ENCODE data around the gene LOXL4.

Gene LOXL4

DNA sequence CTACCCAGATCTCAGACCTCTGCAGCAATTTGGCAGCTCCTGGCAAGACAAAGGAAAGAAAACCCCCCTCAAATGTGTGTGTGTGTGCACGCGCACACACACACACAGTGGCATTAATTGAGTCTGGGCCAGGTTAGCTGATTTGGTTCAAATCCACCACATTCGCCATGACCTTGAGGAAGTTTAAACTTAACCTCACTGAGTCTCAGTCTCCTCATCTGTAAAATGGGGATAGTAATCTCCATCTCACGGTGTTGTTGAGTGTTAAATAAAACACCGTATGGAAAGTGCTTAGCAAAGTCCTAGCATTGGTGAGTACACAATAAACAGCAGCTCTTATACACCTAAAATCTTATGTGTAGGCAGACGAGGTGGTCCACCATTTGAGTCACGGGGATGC, 4.9 kb downstream of the LOXL4 start:
- no peak for FAIRE-seq

DNA sequence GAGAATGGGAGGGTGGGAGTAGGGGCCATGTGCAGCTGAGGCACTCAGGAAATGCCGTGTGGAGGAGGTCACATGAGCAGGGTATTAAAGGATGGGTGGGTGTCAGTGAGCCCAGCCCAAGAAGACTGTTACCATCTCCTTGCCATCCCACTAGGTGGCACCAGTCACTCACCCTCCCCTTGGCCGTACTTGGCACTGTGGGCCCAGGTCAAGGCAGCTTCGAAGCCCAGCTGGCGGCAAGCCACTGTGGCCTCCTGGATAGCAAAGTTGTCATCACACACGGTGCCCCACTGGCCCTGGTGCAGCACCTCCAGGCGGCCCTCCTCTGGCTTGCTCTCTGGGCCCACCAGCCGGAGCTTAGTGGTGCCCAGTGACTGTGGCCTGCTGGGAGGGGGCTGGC, 5.4 kb downstream of the LOXL4 start:
- FAIRE-seq: no peak

DNA sequence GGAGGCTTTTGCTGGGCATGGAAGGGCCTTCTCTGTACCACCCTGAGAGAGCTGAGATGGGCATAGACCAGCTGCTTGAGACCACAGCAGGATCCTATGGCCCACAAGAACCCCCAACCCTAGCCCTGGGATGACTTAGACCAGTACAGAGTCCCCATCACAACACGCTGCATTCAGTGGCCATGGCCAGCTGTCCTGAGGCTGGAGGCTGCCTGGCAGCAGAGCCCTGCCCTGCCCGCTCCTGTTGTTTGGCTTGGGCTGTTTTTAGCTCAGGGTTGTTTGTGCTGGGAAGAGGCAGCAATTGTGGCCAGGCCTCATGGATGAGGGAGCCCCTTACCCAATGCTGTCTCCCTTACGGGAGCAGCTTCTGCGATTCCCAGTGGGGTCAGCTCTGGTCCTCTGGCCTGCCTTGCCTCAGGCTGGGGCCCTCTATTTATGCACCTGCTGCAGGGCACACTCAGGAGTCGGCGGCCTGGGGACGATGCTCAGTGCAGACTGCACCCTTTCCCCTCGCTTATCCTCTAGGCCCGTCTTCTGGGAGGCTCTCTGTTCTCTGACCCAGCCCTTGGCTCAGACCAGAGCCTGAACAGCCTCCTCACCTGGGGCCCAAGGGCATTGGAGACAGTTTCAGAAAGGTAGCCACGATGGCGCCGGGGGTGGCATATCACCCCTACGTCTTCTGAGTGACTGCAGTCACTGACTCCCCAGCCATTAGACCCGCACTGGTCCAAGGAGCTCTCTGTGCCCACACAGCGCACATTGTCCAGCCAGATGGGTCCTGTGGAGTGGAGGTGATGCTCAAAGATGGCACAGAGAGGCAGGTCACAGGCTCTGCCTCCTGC, 6.3 kb downstream of the LOXL4 start:
- no peak for FAIRE-seq

DNA sequence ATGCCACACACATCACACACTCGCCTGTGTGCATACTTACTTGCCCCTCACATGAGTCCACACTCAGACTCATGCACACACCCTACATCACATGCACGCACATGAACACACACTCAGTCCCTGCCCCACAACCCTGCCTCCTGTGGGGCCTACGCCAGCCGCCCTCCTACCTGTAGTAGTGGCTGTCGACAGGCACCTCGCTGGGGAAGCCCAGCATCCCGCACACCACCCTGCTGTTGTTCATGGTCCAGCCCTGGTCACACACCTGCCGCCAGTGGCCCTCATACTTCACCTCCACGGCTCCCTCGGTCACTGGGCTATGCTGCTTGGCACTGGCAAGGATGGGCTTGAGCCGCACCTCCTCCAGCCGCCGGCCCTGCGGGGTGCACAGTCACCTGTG, 7.2 kb downstream of the LOXL4 start:
- no peak for FAIRE-seq

DNA sequence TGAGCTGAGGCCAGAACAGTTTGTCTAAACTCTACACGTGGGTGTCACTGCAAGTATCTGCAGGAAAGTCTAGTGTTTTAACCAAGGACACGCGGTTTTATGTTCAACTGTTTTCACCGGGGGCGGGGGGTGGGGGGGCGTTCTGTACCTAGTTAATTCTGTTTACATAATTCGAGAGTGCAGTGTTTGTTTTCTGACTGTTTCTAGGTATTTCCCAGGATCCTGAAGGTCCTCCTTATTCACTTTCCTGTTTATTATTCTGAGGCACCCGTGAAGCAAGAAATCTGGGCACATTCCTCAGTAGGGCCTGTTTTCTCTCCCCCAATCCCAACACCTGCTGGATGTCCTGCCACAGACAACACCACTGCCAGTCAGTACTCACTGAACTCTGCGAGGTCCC, 7.6 kb downstream of the LOXL4 start:
- FAIRE-seq: no peak

- no peak for FAIRE-seq
Observed at GRCh38 chr10:98259606-98260315, 8.2 kb downstream of the LOXL4 start.

DNA sequence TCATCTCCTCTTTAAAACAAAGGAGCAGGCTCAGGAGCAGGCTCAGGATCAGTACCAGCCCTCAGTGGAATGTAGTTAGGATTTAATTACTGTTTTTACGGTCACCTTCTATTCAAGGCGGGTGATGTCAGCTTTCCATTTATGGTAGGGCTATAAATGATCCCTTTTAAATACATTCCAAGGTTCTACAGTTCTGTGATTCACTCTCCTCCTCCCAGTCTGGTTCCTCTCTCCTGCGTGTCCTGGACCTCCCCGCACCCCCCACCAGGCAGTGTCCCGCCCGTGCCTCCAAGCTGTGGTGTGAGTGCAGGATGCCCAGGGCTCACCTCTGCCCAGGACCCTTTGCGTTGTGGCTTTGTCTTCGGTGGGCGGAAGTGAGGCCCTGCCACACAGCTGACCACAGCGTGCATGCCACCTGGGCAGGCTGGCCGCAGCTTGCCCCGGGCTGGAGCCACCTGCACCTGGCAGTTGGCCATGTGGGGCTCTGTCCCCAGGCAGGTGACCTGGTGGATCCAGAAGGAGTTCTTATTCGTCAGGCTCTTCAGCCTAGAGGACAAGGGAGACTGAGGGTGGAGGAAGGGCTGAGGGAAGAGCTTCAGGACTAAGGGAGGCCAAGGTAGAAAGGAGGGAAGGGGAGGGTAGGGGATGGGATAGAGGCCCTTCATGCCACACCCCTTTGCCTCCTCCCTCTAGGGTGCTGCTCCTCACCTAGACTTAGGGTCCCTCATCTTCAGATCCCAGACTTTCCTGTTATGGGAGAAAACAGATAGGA, 9.1 kb downstream of the LOXL4 start:
- FAIRE-seq: no peak

DNA sequence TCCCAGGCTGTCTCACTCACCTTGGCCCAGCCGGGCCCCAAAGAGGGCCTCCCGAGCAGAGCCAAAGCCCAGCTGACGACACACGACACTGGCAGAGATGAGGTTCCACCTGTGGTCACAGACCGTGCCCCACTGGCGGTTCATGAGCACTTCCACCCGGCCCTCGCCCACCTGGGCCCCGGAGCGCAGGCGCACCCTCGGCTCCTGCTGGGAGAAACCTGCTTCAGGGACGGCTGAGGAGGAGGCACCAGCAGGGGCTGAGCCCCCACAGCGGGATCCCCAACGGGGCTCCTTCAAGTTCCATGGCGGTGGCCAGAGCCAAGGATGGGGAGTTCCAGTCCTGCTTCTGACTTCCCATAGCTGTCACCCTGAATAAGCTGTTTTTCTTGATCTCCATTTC, 10.0 kb downstream of the LOXL4 start:
- no peak for FAIRE-seq

GRCh38 chr10:98257198-98257597, 10.8 kb downstream of the LOXL4 start:
- FAIRE-seq: no peak

DNA sequence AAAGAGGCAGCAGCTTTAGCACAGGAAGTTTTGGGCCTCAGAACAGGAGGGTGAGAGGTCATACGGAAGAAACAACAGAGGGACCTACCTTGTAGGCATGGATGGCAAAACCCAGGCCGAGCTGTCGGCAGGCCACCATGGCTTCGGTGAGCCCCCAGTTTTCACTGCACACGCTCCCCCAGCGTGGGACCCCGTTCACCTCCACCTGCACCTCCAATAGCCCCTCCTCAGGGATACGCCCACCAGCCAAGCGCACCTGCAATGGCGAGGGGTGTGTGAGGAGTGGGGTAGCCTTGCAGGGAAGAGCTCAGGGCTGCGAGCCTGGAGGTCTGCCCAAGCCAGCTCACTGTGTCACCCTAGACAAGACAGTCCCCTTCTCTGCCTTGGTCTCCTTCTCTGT, 11.3 kb downstream of the LOXL4 start:
- no peak for FAIRE-seq

GRCh38 chr10:98255146-98255877, 12.7 kb downstream of the LOXL4 start:
- FAIRE-seq: no peak

DNA sequence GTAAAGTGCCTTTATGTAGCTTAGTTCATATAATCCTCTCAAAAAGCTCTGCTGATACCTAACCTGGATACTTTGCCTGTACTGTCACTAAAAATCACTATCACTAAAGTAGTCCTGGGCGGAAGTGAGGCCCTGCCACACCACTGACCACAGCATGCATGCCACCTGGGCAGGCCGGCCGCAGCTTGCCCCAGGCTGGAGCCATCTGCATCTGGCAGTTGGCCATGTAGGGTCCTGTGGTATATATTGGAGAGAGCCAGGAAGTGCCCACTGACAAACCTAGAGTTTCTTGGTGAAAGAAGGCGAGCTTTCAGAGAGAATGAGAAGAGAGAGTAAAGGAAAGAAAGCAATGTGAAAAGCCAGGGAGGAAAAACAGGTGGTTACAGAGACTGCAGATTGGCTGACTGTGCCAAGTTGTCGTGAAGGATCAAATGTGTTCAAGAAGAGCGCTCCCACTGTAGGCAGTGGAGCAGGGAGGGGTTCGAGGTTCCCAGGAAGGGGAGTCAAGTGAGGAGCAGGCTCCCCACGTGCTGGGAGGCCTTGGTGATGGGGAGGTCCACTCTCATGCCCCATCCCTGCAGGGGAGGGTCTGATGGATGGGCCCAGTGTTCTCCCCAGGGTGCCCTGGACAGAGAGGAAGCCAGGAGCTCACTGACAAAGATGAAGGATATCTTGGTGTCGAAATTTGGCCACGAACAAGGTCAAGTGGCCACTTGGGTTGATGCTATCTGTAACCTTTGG, 13.6 kb downstream of the LOXL4 start:
- FAIRE-seq: no peak

DNA sequence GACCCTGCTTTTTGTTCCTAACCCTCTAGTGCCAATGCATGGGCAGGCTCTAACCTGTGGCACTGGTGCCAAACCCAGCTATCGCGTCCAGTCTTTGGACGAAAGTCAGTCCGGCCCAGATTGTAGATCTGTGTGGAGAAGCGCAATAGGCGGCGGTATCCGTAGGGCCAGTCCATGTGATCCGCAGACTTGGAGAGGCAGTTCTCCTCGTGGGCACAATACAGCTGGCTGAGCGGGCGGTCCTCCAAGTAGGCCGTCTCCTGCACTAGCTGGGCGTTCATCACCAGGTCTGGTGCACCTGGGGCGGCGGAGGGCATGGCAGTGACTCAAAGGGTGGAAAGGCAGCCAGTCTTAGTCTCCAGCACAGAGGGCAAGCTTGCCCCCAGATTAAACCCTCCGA, 14.5 kb downstream of the LOXL4 start:
- FAIRE-seq: no peak

GRCh38 chr10:98252464-98252863, 15.5 kb downstream of the LOXL4 start:
- no peak for FAIRE-seq

GRCh38 chr10:98251399-98251798, 16.6 kb downstream of the LOXL4 start:
- FAIRE-seq: no peak

- FAIRE-seq: no peak
Observed at GRCh38 chr10:98249134-98249533, 18.9 kb downstream of the LOXL4 start.

DNA sequence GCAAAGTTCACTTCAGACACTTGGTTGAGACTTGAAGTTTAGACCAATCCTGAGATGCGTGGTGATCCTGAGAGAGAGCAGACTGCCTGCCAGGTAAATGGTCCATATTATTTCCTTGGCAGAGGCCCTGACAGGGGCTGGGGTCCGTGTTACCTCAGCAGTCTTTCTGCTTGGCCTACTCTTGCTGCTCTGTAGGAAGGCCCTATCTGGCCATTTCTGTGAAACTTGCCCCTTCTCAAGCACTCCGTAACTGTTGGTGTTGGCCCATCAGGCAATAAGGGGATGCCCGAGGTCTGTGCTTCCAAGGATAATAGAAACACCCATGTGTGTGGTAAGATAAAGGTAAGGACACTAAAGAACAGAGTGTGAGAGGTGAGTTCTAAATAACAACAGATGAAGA, 20.0 kb downstream of the LOXL4 start:
- FAIRE-seq: no peak

- no peak for FAIRE-seq
Observed at GRCh38 chr10:98246911-98247805, 20.8 kb downstream of the LOXL4 start.

DNA sequence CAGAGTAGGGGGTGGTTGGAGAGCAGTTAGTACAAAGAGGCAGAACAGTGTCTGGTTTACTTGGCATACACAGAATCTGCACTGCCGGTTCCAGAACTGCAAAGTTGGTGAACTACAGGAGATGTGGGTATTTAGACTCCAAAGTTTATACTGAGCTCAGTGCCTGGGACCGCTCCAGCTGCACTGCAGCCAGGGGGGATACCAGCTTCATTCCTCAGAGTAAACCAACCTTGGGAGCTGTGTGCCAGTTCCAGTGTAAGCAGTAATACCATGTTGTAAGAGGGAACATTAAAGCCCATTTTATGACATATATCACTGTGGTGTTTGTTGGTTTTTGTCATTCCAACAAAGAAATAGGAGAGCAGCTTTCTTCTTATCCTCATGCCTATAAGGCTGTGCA, 23.4 kb downstream of the LOXL4 start:
- no peak for FAIRE-seq

GRCh38 chr10:98244141-98244540, 23.9 kb downstream of the LOXL4 start:
- no peak for FAIRE-seq

DNA sequence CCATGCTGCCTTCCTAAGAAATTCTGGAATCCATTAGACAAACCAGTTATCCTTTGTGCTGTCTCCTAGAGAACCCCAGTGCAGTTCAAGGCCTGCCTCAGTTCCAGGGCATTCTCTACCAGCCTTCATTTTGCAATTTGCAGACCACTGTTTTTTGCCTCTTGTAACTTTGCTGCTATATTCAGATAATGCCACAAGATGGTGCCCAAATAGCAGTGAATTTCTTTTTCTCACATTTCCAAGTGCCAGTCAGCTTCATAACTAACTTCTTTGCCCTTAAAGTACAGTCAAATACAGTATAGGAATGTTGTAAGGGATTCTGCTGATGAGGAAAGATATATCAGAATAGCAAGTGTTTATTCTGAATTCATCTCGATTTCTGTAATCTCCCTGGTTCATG, 25.2 kb downstream of the LOXL4 start:
- FAIRE-seq: peak; percentile 48
